Gastrocnemius medialis (tissue), 4 donors: ENCODE data around the gene KLHL8. TPM values are rescaled to one million over a fixed set of nuclear protein-coding genes. Genes with fewer than 3 reads are reported as not detected.

ENCODE experiments used
- ATAC-seq, 2 donors: fragments of 150-250 bp; one replicate each; pipeline ENCODE4 v1.9.1; 2016
- DNase-seq, 2 donors: peaks; one replicate each; pipeline ENCODE4 v3.0.0-alpha.2; 2019
- H3K27ac ChIP-seq, 4 donors: fragments of 200-600 bp; sonication (generic); 1 replicate in 1 of 4; 2 replicates in 3 of 4; pipeline ENCODE4 v1.5.1; 2016 to 2018; ENCODE audit warnings: mild to moderate bottlenecking in 2 of 4, moderate library complexity in 1 of 4
- H3K27me3 ChIP-seq, 3 donors: fragments of 200-600 bp; sonication (generic) in 2 of 3; 1 replicate in 1 of 3; 2 replicates in 2 of 3; pipeline versions ENCODE4 v1.5.1 to v1.6.0; 2016 to 2019; ENCODE audit warnings: mild to moderate bottlenecking in 1 of 3, moderate library complexity in 1 of 3
- H3K36me3 ChIP-seq, 2 donors: fragments of 200-600 bp; sonication (generic) in 1 of 2; one replicate each; pipeline ENCODE4 v1.5.1; 2017 to 2018
- H3K4me1 ChIP-seq, 2 donors: fragments of 200-600 bp; sonication (generic) in 1 of 2; one replicate each; pipeline ENCODE4 v1.5.1; 2016 to 2017; ENCODE audit warnings: mild to moderate bottlenecking in 2 of 2
- H3K4me3 ChIP-seq, 4 donors: fragments of 200-600 bp; sonication (generic) in 3 of 4; 1 replicate in 1 of 4; 2 replicates in 3 of 4; pipeline ENCODE4 v1.5.1; 2016 to 2019; ENCODE audit warnings: mild to moderate bottlenecking in 2 of 4
- H3K9me3 ChIP-seq, 3 donors: fragments of 200-600 bp; sonication (generic) in 2 of 3; 1 replicate in 1 of 3; 2 replicates in 2 of 3; pipeline ENCODE4 v1.5.1; 2016 to 2019
- POLR2A ChIP-seq, 2 donors: fragments of 450-650 bp; IDR thresholded peaks; one replicate each; pipeline ENCODE4 v1.6.1; 2017; ENCODE audit warnings: antibody characterized with exemption in 2 of 2, mild to moderate bottlenecking in 2 of 2, moderate library complexity in 2 of 2
- in situ Hi-C, 4 donors: fragments of 200-750 bp; cut with MboI; loops; one replicate each; pipeline versions ENCODE4 v1.15.0 to v1.8.0; 2017; ENCODE audit warnings: low sequenced_read_pairs in 4 of 4
- intact Hi-C: fragments of 100-400 bp; cut with DNase I; formaldehyde crosslinking; loops from one replicate; pipeline ENCODE4 v1.15.1; 2023; ENCODE audit warnings: low total_unique reads
- total RNA-seq, 4 donors: library from RNA; depleted of rRNA; stranded (reverse); fragments of >200 nt; gene quantifications; one replicate each; pipeline versions ENCODE4 v1.1.0 to v1.2.3, GENCODE V29; 2016
- TF ChIP-seq, protein P1 (sequence below), 5 experiments: fragments of 450-650 bp in 3 of 5; fragments of 200-600 bp in 2 of 5; sonication (generic) in 2 of 5; IDR thresholded peaks in 4 of 5; conservative IDR thresholded peaks in 1 of 5; 1 replicate in 4 of 5; 2 replicates in 1 of 5; pipeline ENCODE4 v1.5.1; 2016 to 2019; ENCODE audit warnings: antibody characterized with exemption in 5 of 5, mild to moderate bottlenecking in 3 of 5, moderate library complexity in 3 of 5

Gene KLHL8
- total RNA-seq, 4 donors from 2014 or later: 15.5 to 19.4 (median 18.6) TPM

- Histone ChIP-seq H3K4me1 (peaks cover 0 to 9% of the 10 kb centered on the region in 2 donors), H3K9me3 (no peaks in the 10 kb centered on the region), H3K4me3 (no peak overlapping the region), H3K36me3 (no peaks in the 10 kb centered on the region), H3K27ac (no peak overlapping the region), H3K27me3 (no peaks in the 10 kb centered on the region)
- in situ Hi-C loops (no loop called here), intact Hi-C loops (no loop called here)
- ATAC-seq (no peak), DNase-seq (no peak)
- TF ChIP-seq, protein P1, sequence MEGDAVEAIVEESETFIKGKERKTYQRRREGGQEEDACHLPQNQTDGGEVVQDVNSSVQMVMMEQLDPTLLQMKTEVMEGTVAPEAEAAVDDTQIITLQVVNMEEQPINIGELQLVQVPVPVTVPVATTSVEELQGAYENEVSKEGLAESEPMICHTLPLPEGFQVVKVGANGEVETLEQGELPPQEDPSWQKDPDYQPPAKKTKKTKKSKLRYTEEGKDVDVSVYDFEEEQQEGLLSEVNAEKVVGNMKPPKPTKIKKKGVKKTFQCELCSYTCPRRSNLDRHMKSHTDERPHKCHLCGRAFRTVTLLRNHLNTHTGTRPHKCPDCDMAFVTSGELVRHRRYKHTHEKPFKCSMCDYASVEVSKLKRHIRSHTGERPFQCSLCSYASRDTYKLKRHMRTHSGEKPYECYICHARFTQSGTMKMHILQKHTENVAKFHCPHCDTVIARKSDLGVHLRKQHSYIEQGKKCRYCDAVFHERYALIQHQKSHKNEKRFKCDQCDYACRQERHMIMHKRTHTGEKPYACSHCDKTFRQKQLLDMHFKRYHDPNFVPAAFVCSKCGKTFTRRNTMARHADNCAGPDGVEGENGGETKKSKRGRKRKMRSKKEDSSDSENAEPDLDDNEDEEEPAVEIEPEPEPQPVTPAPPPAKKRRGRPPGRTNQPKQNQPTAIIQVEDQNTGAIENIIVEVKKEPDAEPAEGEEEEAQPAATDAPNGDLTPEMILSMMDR (IDR thresholded peaks at IDR 0.05 in 4 of 5, conservative IDR thresholded peaks at IDR 0.05 in 1 of 5): no peak
- TF ChIP-seq POLR2A (IDR thresholded peaks at IDR 0.05): no peak
Measured at GRCh38 chr4:87204559-87204958, 15.9 kb downstream of the KLHL8 start.

- Histone ChIP-seq H3K36me3 (no peaks in the 10 kb centered on the region), H3K27me3 (no peaks in the 10 kb centered on the region), H3K9me3 (no peaks in the 10 kb centered on the region), H3K4me1 (peaks cover 19 to 58% of the 10 kb centered on the region in 2 donors), H3K4me3 (no peak overlapping the region), H3K27ac (no peak overlapping the region)
- TF ChIP-seq POLR2A (IDR thresholded peaks at IDR 0.05): no peak
- TF ChIP-seq, protein P1 (IDR thresholded peaks at IDR 0.05 in 4 of 5, conservative IDR thresholded peaks at IDR 0.05 in 1 of 5): no peak
- DNase-seq (no peak), ATAC-seq (no peak)
- in situ Hi-C loops: no loop called here
- intact Hi-C loops: loop anchor here (2.0 kb wide), 1 partner anchor 14 kb away; no protein-coding TSS in a partner anchor
Measured at GRCh38 chr4:87196927-87197326, 23.5 kb downstream of the KLHL8 start.

GRCh38 chr4:87196146-87196545, 24.3 kb downstream of the KLHL8 start:
- TF ChIP-seq POLR2A (IDR thresholded peaks at IDR 0.05): no peak
- TF ChIP-seq, protein P1 (IDR thresholded peaks at IDR 0.05 in 4 of 5, conservative IDR thresholded peaks at IDR 0.05 in 1 of 5): no peak
- Histone ChIP-seq H3K4me1 (peaks cover 19 to 58% of the 10 kb centered on the region in 2 donors), H3K9me3 (no peaks in the 10 kb centered on the region), H3K27ac (no peak overlapping the region), H3K27me3 (no peaks in the 10 kb centered on the region), H3K36me3 (no peaks in the 10 kb centered on the region), H3K4me3 (no peak overlapping the region)
- ATAC-seq (no peak), DNase-seq (no peak)
- intact Hi-C loops: loop anchor here (2.0 kb wide), 1 partner anchor 15 kb away; no protein-coding TSS in a partner anchor
- in situ Hi-C loops: no loop called here

DNA sequence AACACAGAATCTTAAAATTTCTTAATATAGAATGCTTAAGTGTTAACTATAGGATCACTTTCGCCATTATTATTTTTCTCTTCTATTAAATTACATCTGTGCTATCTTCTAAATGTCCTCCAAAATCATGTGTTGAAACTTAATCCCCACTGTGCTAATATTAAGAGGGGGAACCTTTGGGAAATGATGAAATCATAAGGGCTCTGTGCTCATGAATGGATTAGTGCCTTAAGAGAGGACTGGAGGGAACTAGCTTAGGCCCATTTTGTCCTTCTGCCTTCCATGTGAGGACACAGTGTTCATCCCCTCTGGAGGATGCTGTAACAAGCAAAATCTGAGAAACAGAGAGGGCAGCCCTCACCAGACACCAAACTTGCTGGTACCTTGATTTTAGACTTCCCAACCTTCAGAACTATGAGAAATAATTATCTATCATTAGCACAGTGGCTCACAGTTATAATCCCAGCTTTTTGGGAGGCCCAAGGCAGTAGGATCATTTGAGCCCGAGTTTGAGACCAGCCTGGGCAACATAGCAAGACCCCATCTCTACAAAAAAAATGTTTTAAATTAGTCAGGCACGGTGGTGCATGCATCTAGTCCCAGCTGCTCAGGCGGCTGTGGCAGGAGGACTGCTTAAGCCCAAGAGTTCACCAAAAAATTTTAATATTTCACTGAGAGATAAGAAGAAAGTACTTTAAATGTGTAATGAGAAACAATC, 26.3 kb downstream of the KLHL8 start:
- Histone ChIP-seq H3K4me1 (peaks cover 21 to 56% of the 10 kb centered on the region in 2 donors), H3K36me3 (no peaks in the 10 kb centered on the region), H3K9me3 (no peaks in the 10 kb centered on the region), H3K4me3 (no peak overlapping the region), H3K27me3 (no peaks in the 10 kb centered on the region), H3K27ac (peak overlapping the region in 3 of 4 donors; percentile 9 to 43 (median 38))
- ATAC-seq: peak; percentile 52 to 84
- in situ Hi-C loops (no loop called here), intact Hi-C loops (no loop called here)
- TF ChIP-seq, protein P1 (IDR thresholded peaks at IDR 0.05 in 4 of 5, conservative IDR thresholded peaks at IDR 0.05 in 1 of 5): no peak
- TF ChIP-seq POLR2A (IDR thresholded peaks at IDR 0.05): no peak
- no peak for DNase-seq
